Activated CD4-positive, alpha-beta T cell treated with anti-CD3 and anti-CD28 coated beads for 4 hours (primary cell): Measurements from ENCODE around the gene CLASP2.
A peak's percentile ranks its signal among the peaks of the same experiment; 100 is the strongest.
"Not testable (repeated sequence)": the region's sequence is repeated elsewhere in the genome, so short reads cannot be mapped to it uniquely, and the experiment has no call there.

Source experiments
- DNase-seq, 2 donors: peaks; one replicate each; pipeline ENCODE4 v3.0.0-alpha.2; 2020

The CLASP2 gene

DNA sequence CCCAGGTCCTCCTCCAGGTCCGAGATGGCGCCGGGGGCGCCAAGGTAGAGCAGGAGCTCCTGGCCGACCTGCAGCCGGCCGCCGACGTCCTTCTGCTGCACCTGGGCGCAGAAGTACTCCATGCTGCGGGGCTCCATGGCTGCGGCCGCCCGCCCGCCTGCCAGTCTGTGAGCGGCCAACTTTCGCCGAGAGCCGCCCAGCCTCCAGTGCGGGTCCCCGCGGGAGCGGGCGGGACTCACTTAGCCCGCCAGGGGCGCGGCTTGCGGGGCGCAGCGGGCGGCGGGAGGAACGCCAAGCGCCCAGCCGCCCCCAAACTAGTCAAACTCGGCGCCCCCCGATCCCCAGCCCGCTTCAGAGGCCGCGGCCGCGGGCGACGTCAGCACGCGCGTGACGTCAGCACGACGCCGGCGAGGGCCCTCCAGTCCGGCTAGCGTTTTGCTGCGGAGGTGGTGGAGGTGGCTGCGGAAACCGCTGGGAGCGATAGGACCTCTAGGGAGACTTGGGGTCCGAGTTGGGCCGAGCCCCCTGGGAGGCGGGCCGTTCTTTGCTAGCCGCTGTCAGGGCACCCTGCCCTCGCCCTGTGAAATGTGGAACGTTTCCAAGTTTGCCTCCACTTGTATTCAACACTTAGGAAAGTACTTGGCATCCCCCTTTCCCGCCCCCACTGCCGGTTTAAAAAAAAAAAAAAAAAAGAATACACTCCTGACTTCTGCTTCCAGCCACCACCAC is at the start of gene CLASP2:
Gene CLASP2, minus strand, starts transcription at position 389 of the 729 bp plus-strand sequence. Its CDS starts 252 bp downstream, at position 137.
- peak; percentile 78 to 81 for DNase-seq

GRCh38 chr3:33758864-33759263 is 40.8 kb upstream of the CLASP2 start:
- DNase-seq, result no peak

DNA sequence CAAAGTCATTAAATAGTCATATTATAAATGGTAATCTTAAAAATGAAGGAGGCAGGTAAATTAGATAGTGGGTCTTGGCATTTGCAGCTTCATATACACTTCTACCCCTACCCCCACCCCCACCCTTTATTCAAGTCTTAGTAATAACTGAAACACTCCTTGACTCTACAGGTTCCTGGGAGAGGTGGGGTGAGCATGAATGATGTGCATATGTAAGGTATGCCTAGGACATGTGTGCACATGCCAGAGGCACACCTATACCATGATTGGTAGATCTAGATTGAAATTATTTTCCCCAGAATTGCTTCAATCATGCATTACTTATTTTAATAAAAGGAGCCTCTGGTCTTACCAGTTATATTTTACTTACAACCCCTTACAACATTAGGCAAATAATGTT is 40.2 kb upstream of the CLASP2 start:
- no peak for DNase-seq

- not testable (repeated sequence) for DNase-seq
Observed at GRCh38 chr3:33754391-33754790, 36.3 kb upstream of the CLASP2 start.

GRCh38 chr3:33751336-33751735 is 33.3 kb upstream of the CLASP2 start:
- no peak for DNase-seq

- no peak for DNase-seq
Observed at GRCh38 chr3:33750211-33750548, 32.1 kb upstream of the CLASP2 start.

DNA sequence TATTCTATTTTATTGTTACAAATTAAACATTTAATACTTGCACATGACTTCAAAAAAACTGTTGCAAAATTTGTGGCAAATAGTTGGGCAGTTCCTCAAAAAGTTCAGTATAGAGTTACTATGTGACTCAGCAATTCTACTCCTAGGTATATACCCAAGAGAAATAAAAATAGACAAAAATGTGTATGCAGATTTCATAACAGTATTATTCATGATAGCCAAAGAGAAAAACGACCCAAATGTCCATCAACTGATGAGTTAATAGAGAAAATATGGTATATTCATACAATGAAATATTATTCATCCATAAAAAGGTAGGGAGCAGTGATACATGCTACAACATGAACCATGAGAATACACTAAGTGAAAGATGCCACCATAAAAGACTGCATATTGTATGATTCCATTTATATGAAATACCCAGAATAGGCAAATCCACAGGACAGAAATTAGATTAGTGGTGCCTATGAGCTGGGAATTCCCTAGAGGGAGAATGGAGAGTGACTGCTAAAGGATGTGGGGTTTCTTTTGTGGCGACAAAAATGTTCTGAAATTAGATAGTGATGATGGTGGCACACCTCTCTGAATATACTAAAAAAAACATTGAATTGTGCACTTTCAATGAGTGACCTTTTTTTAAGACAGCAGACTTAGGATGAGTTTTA is 31.6 kb upstream of the CLASP2 start:
- DNase-seq, result no peak

DNA sequence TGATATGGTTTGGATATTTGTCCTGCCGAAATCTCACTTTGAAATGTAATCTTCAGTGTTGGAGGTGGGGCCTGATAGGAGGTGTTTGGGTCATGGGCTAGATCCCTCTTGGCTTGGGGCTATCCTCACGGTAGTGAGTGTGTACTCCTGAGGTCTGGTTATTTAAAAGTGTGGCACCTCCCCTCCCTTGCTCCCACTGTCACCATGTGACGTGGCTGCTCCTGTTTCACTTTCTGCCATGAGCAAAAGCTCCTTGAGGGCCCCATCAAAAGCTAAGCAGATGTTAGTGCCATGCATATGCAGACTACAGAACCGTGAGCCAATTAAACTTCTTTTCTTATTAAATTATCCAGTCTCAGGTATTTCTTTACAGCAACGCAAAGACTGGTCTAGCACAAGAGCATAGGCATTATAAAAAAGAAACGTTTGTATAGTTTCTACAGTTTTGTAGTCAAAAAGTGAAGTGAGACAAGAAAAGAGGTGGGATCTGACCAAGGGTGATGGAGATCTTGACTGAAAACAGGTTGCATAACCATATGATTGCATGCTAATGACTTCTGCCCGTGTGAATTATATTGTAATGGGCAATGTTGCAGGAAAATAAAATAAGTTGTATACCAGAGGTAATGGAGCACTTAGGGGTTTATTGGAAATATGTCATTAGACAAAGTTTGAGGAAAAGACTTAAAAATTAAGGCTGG is 28.5 kb upstream of the CLASP2 start:
- DNase-seq, result no peak

DNA sequence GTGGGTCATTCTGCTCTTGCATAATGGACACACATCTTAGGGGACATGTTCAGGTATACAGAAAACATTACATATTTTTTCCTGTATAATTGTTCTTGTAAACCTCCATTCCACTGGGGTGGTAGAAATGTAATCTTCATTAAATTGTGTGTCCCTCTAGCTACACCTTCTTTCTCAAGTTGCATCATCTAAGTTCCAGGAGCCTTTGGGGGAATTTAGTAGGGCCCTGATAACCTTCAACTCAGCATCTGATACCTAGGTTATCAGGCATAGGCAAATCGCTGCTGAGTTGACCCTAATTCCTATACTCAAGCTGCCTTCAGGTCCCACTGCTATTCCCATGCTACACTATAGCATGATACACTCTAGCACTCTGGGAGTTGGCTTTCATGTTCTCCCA is 19.1 kb upstream of the CLASP2 start:
- DNase-seq, result no peak

DNA sequence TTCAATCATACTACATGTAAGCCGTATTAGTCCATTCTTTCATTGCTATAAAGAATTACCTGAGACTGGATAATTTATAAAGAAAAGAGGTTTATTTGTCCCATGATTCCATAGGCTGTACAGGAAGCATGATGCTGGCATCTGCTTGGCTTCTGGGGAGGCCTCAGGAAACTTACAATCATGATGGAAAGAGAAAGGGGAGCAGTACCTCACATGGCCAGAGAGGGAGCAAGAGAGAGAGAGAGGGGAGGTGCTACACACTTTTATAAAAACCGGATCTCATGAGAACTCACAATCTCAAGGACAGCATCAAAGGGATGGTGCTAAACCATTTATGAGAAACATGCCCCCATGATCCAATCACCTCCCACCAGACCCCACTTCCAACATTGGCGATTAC is 14.3 kb upstream of the CLASP2 start:
- DNase-seq, result no peak

DNA sequence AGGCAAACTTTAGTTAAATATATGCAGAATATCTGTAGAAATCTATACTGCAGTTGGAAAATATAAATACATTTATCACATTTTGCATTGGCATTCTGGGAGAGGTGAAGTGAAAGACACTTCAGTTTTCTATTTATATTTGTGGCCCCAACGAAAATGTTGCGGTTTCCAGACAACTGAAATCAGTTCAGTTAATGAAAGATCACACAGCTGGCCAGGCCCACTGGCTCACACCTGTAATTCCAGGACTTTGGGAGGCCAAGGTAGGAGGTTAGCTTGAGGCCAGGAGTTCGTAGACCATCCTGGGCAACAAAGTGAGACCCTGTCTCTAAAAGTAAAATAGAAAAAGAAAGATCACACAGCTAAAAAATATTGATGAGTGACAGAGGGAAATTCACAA is 11.9 kb upstream of the CLASP2 start:
- DNase-seq, result no peak

GRCh38 chr3:33724256-33724655 is 6.2 kb upstream of the CLASP2 start:
- DNase-seq, result no peak

GRCh38 chr3:33722626-33723370 is 4.7 kb upstream of the CLASP2 start:
- DNase-seq, result no peak

GRCh38 chr3:33722191-33722590 is 4.1 kb upstream of the CLASP2 start:
- DNase-seq, result no peak

GRCh38 chr3:33718595-33718907 is 497 bp upstream of the CLASP2 start:
- DNase-seq, result no peak

GRCh38 chr3:33717616-33717865 is 513 bp downstream of the CLASP2 start:
- no peak for DNase-seq

DNA sequence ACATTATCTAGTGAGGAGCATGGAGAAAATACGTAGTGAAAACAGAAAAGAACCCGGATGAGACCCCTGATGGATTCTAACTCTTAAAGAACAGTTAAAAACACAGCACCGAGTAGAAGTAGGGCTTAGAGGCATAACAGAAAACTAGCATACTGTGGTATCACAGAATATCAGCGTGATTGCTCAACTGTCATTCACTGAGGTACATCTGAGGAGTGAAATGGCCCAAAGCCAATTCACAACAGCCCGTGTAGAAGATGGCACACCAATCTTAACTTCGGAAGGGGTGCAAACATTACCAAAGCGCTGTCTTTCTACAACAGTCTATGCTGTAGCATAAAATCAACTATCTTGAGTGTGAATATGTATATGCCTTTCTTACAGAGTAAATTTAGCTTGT is 1.8 kb downstream of the CLASP2 start:
- DNase-seq, result no peak

GRCh38 chr3:33711100-33711499 is 7.0 kb downstream of the CLASP2 start:
- no peak for DNase-seq

- DNase-seq, result no peak
Observed at GRCh38 chr3:33706056-33706455, 12.0 kb downstream of the CLASP2 start.

DNA sequence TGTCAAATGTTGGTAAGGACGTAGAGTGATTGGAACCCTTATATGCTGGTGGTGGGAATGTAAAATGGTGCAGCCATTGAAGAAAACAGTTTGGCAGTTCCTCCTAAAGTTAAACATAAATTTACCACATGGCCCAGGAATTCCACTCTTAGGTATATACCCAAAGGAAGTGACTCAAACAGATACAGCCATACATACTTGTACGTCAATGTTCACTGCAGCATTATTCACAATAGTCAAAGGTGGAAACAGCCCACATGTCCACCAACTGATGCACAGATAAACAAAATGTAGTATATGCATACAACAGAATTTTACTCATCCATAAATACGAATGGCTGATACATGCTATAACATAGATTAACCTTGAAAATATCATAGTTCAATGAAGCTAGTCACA is 13.2 kb downstream of the CLASP2 start:
- no peak for DNase-seq

DNA sequence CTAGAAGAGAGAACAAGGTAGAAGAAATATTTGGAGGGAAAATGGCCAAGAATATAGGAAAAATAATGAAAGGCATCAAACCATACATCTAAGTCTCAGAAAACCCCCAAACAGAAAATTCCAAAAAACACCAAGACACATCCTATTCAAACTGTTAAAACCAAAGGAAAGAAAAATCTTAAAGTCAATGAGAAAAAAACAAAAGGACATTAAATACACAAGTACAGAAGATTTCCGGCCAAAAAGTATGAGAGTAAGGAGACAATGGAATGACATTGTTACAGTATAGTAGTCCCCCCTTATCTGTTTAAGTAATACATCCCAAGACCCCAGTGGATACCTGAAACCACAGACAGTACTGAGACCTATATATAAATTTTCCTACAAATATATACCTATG is 18.8 kb downstream of the CLASP2 start:
- no peak for DNase-seq

DNA sequence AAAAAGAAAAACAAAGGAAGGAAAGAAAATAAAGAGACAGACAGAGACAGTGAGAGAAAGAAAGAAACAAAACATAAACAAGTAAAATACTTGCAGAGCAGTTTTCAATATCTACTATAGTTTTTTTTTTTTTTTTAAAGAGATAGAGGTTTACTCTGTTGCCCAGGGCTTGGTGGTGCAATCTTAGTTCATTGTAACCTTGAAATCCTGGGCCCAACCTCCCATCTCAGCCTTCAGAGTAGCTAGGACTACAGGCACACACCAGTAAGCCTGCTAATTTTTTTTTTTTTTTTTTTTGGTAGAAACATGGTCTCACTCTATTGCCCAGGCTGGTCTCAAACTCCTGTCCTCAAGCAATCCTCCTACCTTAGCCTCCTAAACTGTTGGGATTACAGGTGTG is 23.1 kb downstream of the CLASP2 start:
- no peak for DNase-seq

DNA sequence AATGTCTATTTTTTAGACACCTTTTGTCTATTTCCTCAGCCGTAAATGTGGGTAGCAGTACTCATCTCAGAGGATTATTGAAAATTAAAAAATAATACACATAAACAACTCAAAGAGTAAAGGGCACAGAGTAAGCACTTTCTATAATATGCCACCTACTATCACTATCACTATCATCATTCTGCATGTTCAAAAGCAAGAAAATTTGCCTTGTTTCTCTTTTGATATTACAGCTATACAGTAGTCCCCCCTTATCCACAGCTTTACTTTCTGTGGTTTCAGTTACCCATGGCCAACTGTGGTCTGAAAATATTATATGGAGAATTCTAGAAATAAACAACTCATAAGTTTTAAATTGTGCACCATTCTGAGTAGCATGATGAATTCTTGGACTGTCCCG is 27.7 kb downstream of the CLASP2 start:
- no peak for DNase-seq

GRCh38 chr3:33687406-33688010 is 30.5 kb downstream of the CLASP2 start:
- no peak for DNase-seq
